IPS DF 4.7 (cell line): ENCODE results near the gene AXIN1.
A peak's percentile ranks its signal among the peaks of the same experiment; 100 is the strongest.
"Not testable (repeated sequence)": the region's sequence is repeated elsewhere in the genome, so short reads cannot be mapped to it uniquely, and the experiment has no call there.

ENCODE experiments used
- DNase-seq: peaks from one replicate; pipeline ENCODE4 v3.0.0-alpha.2; 2013; ENCODE audit warnings: low spot score; ENCODE audit errors: extremely low read depth

AXIN1 gene

GRCh38 chr16:333406-334094 is 19.0 kb downstream of the AXIN1 start:
- no peak for DNase-seq

- not testable (repeated sequence) for DNase-seq
Observed at GRCh38 chr16:331181-331814, 21.2 kb downstream of the AXIN1 start.

DNA sequence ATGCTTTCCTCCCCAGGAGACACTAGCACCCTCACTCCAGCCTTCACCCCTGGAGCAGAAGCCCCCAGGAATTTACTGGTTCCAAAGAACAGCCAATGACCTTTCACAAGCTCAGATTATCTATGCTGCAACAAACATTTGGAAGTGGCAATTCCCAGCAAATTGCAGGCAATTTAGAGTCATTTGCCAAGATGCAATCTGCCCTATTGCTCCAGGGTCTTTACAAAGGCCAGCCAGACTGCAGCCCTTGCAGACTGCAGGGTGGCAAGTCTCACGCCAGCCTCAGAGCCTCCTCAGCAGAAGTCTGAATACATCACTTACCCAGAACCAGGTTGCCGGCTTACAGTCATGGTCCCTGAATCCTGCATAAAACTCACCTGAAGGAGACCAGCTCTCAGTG is 21.8 kb downstream of the AXIN1 start:
- no peak for DNase-seq

GRCh38 chr16:325375-326145 is 27.0 kb downstream of the AXIN1 start:
- no peak for DNase-seq

- DNase-seq = no peak
Observed at GRCh38 chr16:324451-325334, 27.8 kb downstream of the AXIN1 start.

GRCh38 chr16:324201-324450 is 28.4 kb downstream of the AXIN1 start:
- DNase-seq = no peak

DNA sequence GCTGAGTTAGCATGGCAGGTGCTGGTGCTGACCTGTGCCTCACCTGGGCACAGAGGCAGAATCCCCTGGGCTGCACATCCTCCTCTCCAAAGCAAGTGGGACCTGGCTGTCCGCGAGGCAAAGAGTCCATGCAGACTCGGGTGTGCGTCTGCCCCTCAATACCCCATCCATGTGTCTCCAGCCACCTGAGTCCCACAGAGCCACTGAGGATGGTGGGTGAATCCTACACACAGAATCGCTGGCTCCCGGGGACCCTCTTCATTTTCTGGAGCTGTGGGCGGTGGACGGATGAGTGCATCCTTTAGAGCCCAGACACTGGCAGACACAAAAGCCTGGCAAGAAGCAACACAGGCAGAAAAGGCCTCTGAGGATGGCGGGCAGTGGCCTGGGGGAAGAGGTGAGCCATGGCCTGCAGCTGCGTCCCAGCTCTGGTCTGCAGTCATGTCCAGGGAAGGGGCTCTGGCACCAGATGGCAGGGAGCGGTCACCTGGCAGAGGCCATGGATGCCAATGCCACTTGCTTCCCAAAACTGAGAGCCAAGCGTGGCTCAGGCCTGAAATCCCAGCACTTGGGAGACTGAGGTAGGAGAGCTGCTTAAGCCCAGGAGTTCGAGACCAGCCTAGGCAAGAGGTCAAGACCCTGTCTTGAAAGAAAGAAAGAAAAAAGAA is 29.9 kb downstream of the AXIN1 start:
- DNase-seq = no peak

- no peak for DNase-seq
Observed at GRCh38 chr16:321532-321931, 31.0 kb downstream of the AXIN1 start.

GRCh38 chr16:320206-320605 is 32.3 kb downstream of the AXIN1 start:
- DNase-seq = no peak

DNA sequence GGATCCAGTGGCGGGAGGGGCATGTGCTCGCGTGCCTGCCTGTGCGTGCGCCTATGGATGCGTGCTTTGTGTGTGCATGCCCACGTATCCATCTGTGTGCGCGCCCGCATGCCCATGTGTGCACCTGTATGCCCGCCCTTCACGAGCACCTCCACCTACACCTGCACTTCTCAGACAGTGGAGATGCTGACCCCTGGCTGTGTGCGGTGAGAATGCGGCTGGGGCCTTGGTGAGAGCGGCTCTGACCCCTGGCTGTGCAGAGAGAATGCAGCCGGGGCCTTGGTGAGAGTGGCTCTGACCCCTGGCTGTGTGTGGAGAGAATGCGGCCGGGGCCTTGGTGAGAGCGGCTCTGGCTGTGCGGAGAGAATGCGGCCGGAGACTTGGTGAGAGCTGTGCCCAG is 33.9 kb downstream of the AXIN1 start:
- peak; percentile 25 for DNase-seq

GRCh38 chr16:317583-317982 is 34.9 kb downstream of the AXIN1 start:
- DNase-seq = no peak

DNA sequence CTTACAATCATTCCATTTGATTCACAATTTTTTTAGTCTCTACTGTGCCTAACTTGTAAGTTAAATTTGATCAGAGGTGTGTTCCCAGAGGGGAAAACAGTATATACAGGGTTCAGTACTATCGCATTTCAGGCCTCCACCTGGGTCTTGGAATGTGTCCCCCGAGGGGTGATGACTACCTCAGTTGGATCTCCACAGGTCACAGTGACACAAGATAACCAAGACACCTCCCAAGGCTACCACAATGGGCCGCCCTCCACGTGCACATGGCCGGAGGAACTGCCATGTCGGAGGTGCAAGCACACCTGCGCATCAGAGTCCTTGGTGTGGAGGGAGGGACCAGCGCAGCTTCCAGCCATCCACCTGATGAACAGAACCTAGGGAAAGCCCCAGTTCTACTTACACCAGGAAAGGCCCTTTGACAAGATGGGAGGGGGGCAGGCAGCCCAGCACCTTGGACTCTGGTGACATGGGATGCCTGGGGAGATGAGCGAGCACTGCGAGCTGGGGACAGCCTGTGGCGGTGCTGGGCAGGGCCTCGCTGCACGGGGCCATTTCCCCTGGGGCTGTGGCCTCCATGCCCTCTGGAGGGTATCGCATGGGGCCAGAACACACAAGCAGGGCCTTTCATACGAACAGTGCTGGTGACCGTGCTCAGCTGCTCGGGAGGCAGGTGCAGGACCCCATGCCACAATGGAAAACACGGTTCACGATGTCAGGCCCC is 35.6 kb downstream of the AXIN1 start:
- DNase-seq = no peak

DNA sequence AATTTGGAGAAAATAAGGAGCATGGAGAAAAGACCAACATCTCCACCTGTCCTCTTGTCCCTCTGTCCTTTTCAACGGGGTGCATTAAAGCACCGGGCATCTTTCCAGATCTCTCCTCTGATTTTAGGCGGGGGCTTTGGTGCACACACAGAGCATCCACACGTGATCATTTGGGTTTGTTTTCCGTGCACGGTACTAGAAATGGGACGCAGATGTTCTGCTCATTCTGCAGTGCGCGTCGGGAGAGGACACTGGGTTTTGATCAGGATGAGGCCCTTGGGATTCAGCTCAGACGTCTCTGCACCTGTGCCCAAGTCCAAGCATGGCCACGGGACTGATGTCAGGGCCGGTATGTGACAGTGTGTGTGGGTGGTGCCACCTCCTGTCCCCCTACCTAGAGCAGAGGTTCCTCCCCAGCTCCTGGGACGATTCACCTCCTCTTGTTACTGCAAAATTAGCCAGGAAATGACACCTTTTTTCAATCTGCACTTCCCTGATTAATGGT is 37.7 kb downstream of the AXIN1 start:
- DNase-seq = no peak

DNA sequence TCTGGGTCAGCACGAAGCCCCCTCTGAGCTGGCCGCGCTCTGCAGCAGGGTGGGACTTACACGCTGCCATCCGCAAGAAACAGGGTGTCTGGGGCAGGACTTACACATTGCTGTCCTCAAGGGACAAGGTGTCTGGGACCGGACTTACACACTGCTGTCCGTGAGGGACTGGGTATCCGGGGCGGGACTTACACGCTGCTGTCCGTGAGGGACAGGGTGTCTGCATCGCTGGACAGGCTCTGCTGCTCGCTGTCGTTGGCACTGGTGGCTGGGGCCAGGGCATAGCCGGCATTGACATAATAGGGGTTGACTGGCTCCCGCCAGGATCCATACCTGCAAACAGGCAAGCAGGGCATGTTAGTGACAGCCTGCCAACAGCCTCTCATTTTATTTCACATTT is 38.2 kb downstream of the AXIN1 start:
- DNase-seq = no peak

GRCh38 chr16:311725-312124 is 40.8 kb downstream of the AXIN1 start:
- DNase-seq = no peak

GRCh38 chr16:309476-309875 is 43.0 kb downstream of the AXIN1 start:
- no peak for DNase-seq

DNA sequence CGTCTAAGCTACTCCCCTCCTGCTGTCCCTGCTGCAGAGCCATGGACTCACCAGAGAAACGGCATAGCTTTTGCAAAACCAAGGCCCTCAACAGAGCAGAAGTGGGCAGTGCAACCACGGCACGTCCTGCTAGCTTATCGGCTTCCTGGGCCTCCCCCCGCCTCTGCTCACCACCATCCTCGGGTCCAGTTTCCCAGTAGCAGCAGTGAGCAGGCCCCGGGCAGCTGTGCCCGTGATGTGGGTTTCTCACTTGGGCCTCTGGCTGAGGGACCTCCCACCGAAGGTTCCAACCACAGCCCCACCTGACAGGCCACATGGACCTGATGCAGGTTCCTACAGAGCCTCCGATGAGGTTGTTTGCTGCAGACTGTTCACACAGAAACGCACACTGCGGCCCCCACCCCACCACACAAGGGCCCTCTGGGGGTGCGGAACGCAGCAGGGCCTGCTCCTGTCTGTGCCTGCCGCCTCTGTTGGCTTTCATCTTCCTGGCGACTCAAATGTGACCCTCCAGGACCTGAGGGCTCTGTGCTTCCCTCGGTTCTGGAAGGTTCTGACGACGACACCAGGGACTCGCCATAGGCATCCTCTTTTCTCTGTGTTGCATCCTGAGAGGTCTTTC is 44.7 kb downstream of the AXIN1 start:
- DNase-seq = no peak

DNA sequence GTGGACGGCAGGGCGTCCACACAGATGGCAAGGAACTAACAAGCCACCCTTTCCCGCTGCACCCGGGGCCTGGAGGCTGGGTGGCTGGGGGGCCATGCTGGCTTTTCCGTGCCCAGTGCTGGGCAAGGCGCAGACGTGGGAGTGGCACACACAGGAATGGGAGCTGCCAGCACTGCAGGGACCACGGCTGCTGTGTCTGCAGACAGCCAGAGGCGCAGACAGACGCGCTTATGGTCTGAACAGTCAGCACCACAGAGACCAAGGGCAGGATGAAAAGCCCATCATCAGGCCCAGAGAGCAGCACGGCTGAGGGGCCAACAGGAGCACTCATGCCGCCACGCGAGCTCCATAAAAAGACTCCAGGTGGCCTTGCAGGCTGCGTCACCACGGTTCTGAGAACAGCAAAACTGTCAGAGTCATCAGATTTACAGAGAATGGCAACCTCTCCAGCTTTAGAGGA is 45.6 kb downstream of the AXIN1 start:
- DNase-seq = no peak

GRCh38 chr16:305916-306626 is 46.5 kb downstream of the AXIN1 start:
- no peak for DNase-seq
